Immature natural killer cell (primary cell): ENCODE data around the gene PRKG1. TPM values are rescaled to one million over a fixed set of nuclear protein-coding genes. Genes with fewer than 3 reads are reported as not detected.

ENCODE experiments used
- DNase-seq, 3 donors: peaks; one replicate each; pipeline ENCODE4 v3.0.0; 2022; ENCODE audit warnings: mixed read lengths in 1 of 3
- H3K27ac Mint-ChIP-seq, 6 donors: one replicate each; pipeline ENCODE4 v1.8.0; 2020; ENCODE audit warnings: mixed read lengths in 6 of 6, mild to moderate bottlenecking in 5 of 6, inconsistent platforms in 4 of 6, moderate library complexity in 3 of 6
- H3K27me3 Mint-ChIP-seq, 3 donors: one replicate each; pipeline ENCODE4 v1.8.0; 2020 to 2021; ENCODE audit warnings: low read depth in 3 of 3, mild to moderate bottlenecking in 3 of 3, mixed read lengths in 3 of 3, moderate library complexity in 3 of 3, inconsistent platforms in 1 of 3
- H3K36me3 Mint-ChIP-seq, 3 donors: one replicate each; pipeline ENCODE4 v1.8.0; 2020; ENCODE audit warnings: mixed read lengths in 3 of 3, inconsistent platforms in 2 of 3, mild to moderate bottlenecking in 2 of 3
- H3K4me1 Mint-ChIP-seq, 2 donors: one replicate each; pipeline ENCODE4 v1.8.0; 2020; ENCODE audit warnings: inconsistent platforms in 2 of 2, mild to moderate bottlenecking in 2 of 2, mixed read lengths in 2 of 2, moderate library complexity in 1 of 2
- H3K4me3 Mint-ChIP-seq, 5 donors: one replicate each; pipeline ENCODE4 v1.8.0; 2020; ENCODE audit warnings: mild to moderate bottlenecking in 5 of 5, mixed read lengths in 5 of 5, inconsistent platforms in 3 of 5, moderate library complexity in 3 of 5
- H3K9me3 Mint-ChIP-seq, 6 donors: one replicate each; pipeline ENCODE4 v1.8.0; 2020; ENCODE audit warnings: mild to moderate bottlenecking in 6 of 6, mixed read lengths in 6 of 6, inconsistent platforms in 4 of 6, moderate library complexity in 3 of 6
- polyA plus RNA-seq, 3 donors: library from polyadenylated mRNA; unstranded; fragments of 300-500 nt; fragmentation: Illumina TruSeq; gene quantifications; one replicate each; pipeline ENCODE4 v1.2.3, GENCODE V29; 2021

Gene PRKG1
- polyA plus RNA-seq, 3 donors from 2014 or later, result 0.46 TPM; not detected in 2

DNA sequence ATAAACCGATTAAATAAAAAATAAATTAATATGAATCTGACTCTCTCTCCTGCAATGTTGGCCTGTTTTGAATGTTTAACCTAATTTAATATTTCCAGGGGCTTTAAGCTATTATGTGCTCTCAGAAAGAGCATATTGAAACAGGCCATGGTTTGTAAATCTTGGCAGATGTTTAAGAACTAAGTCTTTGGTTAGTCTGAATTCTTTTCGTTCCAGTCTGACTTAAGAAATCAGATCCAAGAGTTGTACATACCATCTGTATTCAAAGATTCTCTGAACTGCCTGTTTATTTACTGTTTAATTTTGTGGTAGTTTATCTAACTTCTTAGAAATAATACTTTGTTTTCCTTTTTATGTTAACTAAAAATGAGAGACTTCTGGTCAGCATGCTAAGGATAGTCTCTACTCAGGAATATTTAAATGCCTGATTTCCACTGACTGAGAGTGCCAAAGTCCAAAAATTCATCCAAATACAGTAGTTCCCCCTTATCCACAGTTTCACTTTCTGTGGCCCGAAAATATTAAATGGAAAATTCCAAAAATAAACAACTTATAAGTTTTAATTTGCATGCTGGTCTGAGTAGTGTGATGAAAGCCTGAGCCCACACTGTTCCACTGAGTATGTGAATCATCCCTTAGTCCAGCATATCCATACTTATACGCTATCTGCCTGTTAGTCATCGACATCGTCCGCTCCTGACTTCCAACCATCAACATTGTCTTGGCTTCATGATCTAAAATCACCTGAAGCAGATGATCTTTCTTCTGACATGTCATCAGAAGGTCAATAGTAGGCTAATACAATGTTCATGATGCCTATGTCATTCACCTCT is 863.2 kb downstream of the PRKG1 start:
- DNase-seq, result no peak
- H3K4me3 Mint-ChIP-seq, result no peak overlapping the region
- peaks cover 0 to 6% (median 0%) of the 10 kb centered on the region in 3 donors for H3K27me3 Mint-ChIP-seq
- H3K9me3 Mint-ChIP-seq, result peaks cover 0 to 2% (median 0%) of the 10 kb centered on the region in 6 donors
- no peaks in the 10 kb centered on the region for H3K4me1 Mint-ChIP-seq
- H3K27ac Mint-ChIP-seq, result no peak overlapping the region
- no peaks in the 10 kb centered on the region for H3K36me3 Mint-ChIP-seq

DNA sequence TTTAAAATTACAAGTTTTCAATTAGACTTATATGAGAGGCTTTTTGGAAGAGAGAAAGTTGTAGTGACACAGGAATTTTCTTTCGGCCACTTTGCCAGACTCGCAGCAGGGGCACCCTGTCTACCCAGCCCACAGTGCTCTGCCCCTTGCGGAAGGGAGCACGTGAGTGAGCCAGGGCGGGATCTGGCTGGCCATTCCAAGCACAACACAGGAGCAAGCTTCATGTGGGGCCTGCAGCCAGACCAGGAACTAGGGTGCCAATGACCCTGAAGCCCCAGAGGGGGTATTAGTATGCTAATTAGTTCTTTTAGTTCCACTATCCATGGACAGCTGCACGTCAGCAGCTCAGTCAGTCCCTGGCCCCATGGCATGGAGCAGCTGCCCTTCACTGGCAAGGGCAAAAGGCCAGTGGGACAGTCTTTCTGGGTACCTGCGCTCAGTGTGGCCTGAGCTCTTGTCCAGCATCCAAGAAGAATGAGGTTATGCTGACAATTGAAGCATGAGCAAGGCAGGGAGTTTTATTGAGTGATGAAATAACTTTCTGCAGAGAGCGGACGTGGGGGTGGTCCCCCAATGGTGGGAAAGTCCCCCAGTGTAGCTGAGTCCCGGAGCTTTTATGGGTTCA is 876.2 kb downstream of the PRKG1 start:
- H3K4me3 Mint-ChIP-seq, result no peak overlapping the region
- no peak for DNase-seq
- no peaks in the 10 kb centered on the region for H3K4me1 Mint-ChIP-seq
- peaks cover 0 to 7% (median 0%) of the 10 kb centered on the region in 6 donors for H3K9me3 Mint-ChIP-seq
- no peaks in the 10 kb centered on the region for H3K27me3 Mint-ChIP-seq
- no peaks in the 10 kb centered on the region for H3K36me3 Mint-ChIP-seq
- no peak overlapping the region for H3K27ac Mint-ChIP-seq

DNA sequence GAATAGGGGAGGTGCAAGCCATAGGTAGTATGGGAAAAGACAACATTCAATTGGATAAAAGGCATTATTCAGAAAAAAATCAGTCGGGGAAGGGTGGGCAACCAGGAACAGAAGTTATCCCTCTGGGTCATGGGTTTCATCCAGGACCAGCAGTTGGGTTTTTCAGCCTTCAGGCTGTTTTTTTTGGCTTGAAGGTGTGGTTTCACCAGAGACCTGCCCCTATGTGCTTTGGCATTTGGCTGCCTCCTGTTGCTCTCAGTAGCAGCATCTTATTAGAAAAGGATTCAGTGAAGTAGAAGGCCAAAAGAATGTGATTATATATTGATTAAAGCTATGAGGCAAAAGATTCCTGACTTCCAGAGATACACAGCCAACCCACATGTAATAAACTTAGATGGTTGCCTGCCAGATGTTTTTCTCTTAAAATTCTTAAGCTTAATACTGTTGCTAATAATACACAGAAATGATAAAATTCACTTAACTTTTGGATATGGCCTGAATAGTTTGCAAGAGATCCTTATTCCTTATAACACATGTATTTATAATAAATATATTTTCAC is 876.8 kb downstream of the PRKG1 start:
- no peak for DNase-seq
- H3K27me3 Mint-ChIP-seq, result peaks cover 0 to 5% (median 0%) of the 10 kb centered on the region in 3 donors
- no peak overlapping the region for H3K4me3 Mint-ChIP-seq
- no peak overlapping the region for H3K27ac Mint-ChIP-seq
- no peaks in the 10 kb centered on the region for H3K4me1 Mint-ChIP-seq
- no peaks in the 10 kb centered on the region for H3K36me3 Mint-ChIP-seq
- peaks cover 0 to 5% (median 0%) of the 10 kb centered on the region in 6 donors for H3K9me3 Mint-ChIP-seq

DNA sequence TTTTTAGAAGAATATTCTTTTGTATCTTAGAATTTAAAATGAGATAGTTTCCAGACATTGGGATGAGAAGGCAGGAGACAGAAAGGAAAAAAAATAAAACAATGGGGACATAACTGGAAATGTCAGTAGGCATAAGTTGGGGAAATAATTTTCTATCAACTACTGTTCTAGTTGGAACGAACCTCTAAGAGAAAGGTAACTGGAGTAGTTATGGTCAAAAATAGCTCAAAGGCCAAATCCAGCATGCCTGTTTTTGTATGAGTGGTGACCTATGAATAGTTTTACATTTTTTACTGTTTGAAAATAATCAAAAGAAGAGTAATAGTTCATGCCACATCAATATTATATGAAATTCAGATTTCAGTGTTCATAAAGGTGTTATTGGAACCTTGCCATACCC is 877.3 kb downstream of the PRKG1 start:
- peaks cover 0 to 5% (median 0%) of the 10 kb centered on the region in 3 donors for H3K27me3 Mint-ChIP-seq
- no peak overlapping the region for H3K4me3 Mint-ChIP-seq
- H3K9me3 Mint-ChIP-seq, result peaks cover 0 to 4% (median 0%) of the 10 kb centered on the region in 6 donors
- no peaks in the 10 kb centered on the region for H3K4me1 Mint-ChIP-seq
- no peak overlapping the region for H3K27ac Mint-ChIP-seq
- no peaks in the 10 kb centered on the region for H3K36me3 Mint-ChIP-seq
- no peak for DNase-seq

DNA sequence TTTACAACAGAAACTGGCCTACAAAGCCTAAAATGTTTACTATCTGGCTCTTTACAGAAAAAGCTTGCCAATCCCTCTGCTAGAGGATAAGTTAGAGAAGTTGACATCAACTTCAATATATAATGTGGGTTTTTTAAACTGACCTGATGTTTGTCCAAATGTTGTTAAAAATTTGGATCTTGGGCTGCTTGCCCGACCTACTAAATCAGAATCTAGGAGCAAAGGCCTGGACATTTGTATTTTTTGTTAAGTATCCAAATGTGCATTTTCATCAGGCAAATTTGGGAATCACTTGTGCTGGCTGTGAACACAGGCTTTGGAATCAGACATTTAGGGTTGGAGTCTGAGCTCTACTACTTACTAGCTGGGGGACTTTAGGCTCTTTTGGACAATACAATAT is 877.8 kb downstream of the PRKG1 start:
- Mint-ChIP-seq H3K9me3 (peaks cover 0 to 4% (median 0%) of the 10 kb centered on the region in 6 donors), H3K27me3 (peaks cover 0 to 5% (median 0%) of the 10 kb centered on the region in 3 donors), H3K4me3 (no peak overlapping the region), H3K36me3 (no peaks in the 10 kb centered on the region), H3K4me1 (no peaks in the 10 kb centered on the region), H3K27ac (no peak overlapping the region)
- DNase-seq, result no peak

DNA sequence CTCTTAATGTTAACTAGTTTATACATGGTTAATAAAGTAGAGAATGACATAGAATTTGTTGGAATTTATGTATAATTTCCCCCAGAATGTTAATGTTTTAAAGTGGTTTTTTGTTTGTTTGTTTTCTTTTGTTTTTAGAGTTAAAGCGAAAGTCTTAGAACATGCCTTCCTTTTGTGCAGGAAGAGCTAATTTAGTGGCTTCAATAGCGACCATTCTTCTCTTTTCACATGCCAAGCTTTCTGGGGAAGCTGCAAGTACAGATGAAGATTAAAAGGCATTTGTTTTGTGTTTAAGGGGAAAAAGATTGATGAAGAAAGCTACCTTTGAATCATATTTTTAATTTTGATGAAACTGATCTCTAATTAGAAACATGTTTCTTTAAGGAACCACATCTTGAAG is 881.4 kb downstream of the PRKG1 start:
- Mint-ChIP-seq H3K9me3 (peaks cover 0 to 5% (median 0%) of the 10 kb centered on the region in 6 donors), H3K36me3 (no peaks in the 10 kb centered on the region), H3K4me3 (no peak overlapping the region), H3K27me3 (peaks cover 2 to 6% (median 2%) of the 10 kb centered on the region in 3 donors), H3K27ac (no peak overlapping the region), H3K4me1 (no peaks in the 10 kb centered on the region)
- no peak for DNase-seq

DNA sequence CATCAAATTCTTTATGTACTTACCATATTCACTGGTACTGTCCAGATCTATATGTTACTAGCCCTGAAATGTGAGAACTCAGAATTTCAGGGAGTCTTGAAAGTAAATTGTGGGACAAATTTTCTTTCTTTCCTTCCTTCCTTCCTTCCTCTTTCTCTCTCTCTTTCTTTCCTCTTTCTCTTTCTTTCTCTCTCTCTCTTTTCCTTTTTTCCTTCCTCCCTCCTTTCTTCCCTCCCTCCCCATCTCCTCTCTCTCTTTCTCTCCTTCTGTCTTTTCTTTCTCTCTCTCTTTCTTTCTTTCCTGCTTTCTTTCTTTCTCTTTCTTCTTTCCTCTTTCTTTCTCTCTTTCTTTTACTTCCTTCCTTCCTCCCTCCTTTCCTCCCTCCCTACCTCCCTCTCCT is 882.5 kb downstream of the PRKG1 start:
- H3K36me3 Mint-ChIP-seq, result no peaks in the 10 kb centered on the region
- H3K9me3 Mint-ChIP-seq, result peaks cover 0 to 5% (median 0%) of the 10 kb centered on the region in 6 donors
- H3K27me3 Mint-ChIP-seq, result peaks cover 2 to 9% (median 2%) of the 10 kb centered on the region in 3 donors
- no peak overlapping the region for H3K4me3 Mint-ChIP-seq
- no peaks in the 10 kb centered on the region for H3K4me1 Mint-ChIP-seq
- DNase-seq, result no peak
- no peak overlapping the region for H3K27ac Mint-ChIP-seq

DNA sequence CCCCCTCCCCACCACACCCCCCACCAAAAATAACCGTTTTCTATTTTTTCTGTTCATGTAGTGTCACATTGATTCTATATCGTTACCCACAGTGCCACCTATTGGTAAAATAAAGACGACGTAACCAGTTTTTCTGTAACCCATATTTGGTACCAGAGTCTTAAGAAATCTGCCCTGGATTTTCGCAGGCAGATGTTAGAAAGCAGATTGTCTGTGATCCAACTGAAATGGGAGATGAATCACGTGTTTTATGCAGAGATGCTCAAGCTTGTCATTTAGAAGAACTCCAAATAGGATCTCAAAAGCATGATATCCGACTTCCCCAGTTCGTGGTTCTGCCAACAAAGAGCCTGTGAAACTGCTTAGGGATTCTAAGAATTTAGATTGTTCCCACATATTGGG is 886.2 kb downstream of the PRKG1 start:
- Mint-ChIP-seq H3K27ac (no peak overlapping the region), H3K36me3 (no peaks in the 10 kb centered on the region), H3K27me3 (peaks cover 2 to 14% (median 2%) of the 10 kb centered on the region in 3 donors), H3K9me3 (peaks cover 0 to 6% (median 0%) of the 10 kb centered on the region in 6 donors), H3K4me1 (no peaks in the 10 kb centered on the region), H3K4me3 (no peak overlapping the region)
- peak in 2 of 3 donors; percentile 3 to 5 for DNase-seq

DNA sequence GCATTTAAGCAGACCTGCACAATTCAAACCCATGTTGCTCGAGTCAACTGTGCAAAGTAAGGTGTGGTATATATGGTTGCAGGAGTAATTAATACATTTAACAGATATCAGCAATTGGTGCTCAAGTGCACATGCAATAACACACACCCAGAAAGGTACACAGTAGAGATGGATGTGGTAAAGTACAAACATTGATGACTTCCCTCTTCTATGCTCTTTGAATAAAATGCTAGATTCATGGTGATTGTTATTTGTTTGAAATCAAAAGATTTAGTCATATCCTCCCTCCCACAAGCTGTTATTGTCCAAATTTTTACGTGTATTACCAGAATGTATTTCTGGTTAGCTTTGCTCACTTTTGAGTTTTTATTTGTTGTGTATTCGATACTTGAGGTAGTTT is 887.1 kb downstream of the PRKG1 start:
- H3K4me3 Mint-ChIP-seq, result no peak overlapping the region

DNA sequence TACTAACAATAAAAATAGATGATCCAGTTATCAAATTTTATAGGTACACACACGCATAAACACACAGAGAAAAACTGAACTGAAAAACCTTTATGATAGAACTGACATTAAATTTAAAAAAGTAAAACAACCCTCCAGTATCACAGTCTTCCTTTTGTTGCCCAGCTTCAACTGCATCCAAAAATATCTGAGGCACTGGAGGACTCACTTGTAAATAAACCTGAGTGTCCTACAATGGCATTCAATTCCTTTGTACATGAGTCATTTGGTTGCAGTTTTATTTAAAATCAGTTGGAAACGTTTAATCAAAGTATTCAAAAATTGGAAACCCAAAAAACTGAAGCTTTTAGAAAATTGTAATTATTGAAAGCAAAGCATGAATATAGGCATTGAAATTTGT is 890.3 kb downstream of the PRKG1 start:
- H3K9me3 Mint-ChIP-seq, result peaks cover 0 to 7% (median 0%) of the 10 kb centered on the region in 6 donors
- no peak overlapping the region for H3K4me3 Mint-ChIP-seq
- H3K27ac Mint-ChIP-seq, result no peak overlapping the region
- peaks cover 0 to 9% (median under 1%) of the 10 kb centered on the region in 3 donors for H3K27me3 Mint-ChIP-seq
- no peaks in the 10 kb centered on the region for H3K4me1 Mint-ChIP-seq
- no peak for DNase-seq
- peaks cover 0 to 7% (median 0%) of the 10 kb centered on the region in 3 donors for H3K36me3 Mint-ChIP-seq

More for the DNA sequence above, 887.1 kb downstream of the PRKG1 start:
- peaks cover 2 to 10% (median 2%) of the 10 kb centered on the region in 3 donors for H3K27me3 Mint-ChIP-seq
- H3K27ac Mint-ChIP-seq, result no peak overlapping the region
- H3K36me3 Mint-ChIP-seq, result no peaks in the 10 kb centered on the region
- DNase-seq, result no peak
- peaks cover 0 to 6% (median 0%) of the 10 kb centered on the region in 6 donors for H3K9me3 Mint-ChIP-seq
- H3K4me1 Mint-ChIP-seq, result no peaks in the 10 kb centered on the region

DNA sequence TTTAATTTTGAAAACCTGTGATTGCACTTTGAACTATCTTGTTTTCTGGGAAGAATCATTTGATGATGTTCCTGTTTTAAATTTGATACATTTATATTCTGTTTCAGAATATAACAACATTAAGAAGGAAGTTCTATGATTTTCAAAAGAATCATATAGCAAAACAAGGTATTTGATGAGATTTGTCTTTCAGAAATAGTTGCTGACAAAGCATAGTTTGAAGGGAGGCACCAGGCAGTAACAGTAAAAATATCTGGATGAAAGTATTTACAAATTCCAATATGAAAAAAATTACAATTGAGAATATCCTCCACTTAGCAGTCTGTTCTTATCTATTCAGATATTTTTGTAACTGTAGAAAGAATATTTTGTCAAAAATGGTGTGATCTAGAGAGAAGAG is 891.2 kb downstream of the PRKG1 start:
- Mint-ChIP-seq H3K4me1 (no peaks in the 10 kb centered on the region), H3K9me3 (peaks cover 0 to 7% (median 0%) of the 10 kb centered on the region in 6 donors), H3K36me3 (peaks cover 0 to 7% (median 0%) of the 10 kb centered on the region in 3 donors), H3K27ac (no peak overlapping the region), H3K4me3 (no peak overlapping the region), H3K27me3 (peaks cover 0 to 9% (median 0%) of the 10 kb centered on the region in 3 donors)
- DNase-seq, result no peak

DNA sequence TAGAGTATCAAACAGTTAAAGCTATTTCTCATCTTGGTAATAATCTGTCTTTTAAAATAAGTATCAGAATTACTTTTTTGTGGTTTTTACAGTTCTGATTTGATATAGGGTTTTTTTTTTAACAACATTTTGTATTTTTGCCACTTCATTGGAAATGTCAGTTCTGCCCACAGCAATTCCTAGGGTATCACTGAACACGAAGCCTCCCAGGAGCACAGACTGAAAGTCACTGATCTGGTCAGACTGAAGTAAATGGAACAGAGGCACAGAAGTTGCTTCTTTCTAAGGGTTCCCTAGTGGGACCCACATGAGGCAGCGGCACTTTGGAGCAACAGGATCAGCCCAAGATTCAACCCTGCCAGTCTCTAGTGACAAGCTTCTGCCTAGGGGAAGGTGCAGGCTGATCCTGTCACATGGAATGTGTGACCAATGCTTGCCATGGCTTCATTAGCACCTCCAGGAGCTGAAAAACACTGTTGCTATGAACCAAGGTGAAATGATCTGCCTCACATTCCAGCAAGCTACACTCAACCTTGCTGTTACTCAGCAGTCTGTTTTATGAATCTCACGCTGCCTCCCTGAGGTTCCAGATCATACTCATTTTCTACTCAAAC is 898.6 kb downstream of the PRKG1 start:
- H3K4me1 Mint-ChIP-seq, result no peaks in the 10 kb centered on the region
- peaks cover 0 to 4% (median under 1%) of the 10 kb centered on the region in 6 donors for H3K9me3 Mint-ChIP-seq
- no peak for DNase-seq
- peaks cover 0 to 4% (median 0%) of the 10 kb centered on the region in 3 donors for H3K36me3 Mint-ChIP-seq
- no peak overlapping the region for H3K27ac Mint-ChIP-seq
- no peak overlapping the region for H3K4me3 Mint-ChIP-seq
- peaks cover 0 to 1% (median 0%) of the 10 kb centered on the region in 3 donors for H3K27me3 Mint-ChIP-seq

DNA sequence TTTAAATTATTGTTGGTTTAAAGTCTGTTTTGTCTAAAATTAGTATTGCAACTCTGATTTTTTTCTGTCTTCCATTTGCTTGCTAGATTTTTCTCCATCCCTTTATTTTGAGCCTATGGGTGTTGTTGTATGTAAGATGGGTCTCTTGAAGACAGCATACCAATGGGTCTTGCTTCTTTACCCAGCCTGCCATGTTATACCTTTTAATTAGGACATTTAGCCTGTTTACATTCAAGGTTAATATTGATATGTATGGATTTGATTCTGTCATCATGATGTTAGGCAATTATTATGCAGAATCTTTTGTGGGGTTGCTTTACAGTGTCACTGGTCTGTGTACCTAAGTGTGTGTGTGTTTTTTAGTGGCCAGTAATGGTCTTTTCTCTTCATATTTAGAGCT is 906.5 kb downstream of the PRKG1 start:
- Mint-ChIP-seq H3K4me1 (no peaks in the 10 kb centered on the region), H3K27ac (no peak overlapping the region), H3K27me3 (peaks cover 0 to 1% (median 0%) of the 10 kb centered on the region in 3 donors), H3K4me3 (no peak overlapping the region), H3K36me3 (no peaks in the 10 kb centered on the region), H3K9me3 (peaks cover 0 to 10% (median 6%) of the 10 kb centered on the region in 6 donors)
- DNase-seq, result no peak
